Fibroblast of skin of right biceps (primary cell): ENCODE data around the gene CACNA1S.
A peak's percentile ranks its signal among the peaks of the same experiment; 100 is the strongest.

ENCODE experiments used
- DNase-seq: peaks from one replicate; pipeline ENCODE4 v3.0.0-alpha.2; 2013

CACNA1S gene

DNA sequence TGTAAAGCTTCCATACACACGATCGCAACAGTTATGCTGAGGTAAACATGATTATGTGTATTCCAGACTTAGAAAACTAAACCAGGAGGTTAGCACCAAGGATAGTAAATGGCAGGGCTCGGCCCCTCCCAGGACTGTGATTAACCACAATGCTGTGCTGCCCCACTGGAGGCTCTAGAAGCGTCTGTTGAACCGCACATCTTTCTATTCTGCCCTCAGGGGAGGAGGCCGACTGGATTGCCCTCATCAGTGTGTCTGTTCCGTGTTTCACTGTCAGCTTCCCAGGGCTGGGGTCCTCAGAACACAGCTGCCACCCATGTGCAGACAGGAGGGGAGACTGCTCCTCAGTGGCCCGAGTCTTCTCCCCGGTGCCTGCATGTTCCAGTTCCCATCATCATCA, 27.5 kb upstream of the CACNA1S start:
- no peak for DNase-seq

GRCh38 chr1:201139306-201139705, 27.1 kb upstream of the CACNA1S start:
- DNase-seq: no peak

DNA sequence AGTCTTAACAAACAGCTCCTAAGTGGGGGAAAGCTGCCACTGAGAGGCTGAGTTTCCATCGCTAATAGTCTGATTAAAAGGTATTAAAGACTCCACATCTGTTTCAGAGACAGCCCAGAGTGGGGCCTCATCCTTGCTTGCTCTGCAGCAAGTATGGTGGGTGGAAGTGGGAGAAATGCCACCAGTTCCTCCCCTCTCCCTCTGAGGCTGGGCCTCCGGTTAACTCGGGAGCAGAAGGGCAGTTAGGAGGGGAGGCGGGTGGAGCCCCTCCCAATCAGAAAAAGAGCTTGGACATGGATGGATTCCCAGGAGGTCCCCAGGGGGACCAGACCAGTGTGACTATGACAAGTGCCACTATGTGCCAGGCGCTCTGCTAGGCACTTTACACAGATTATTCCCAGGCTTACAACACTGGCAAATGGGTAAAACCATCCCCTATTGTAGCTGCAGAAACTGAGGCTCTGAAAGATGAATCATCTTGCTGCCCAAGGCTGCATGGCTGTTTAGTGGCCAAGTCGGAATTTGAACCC, 26.1 kb upstream of the CACNA1S start:
- no peak for DNase-seq

- DNase-seq: peak; percentile 90
These were observed 25.5 kb upstream of the CACNA1S start for GRCh38 chr1:201137579-201138310.

DNA sequence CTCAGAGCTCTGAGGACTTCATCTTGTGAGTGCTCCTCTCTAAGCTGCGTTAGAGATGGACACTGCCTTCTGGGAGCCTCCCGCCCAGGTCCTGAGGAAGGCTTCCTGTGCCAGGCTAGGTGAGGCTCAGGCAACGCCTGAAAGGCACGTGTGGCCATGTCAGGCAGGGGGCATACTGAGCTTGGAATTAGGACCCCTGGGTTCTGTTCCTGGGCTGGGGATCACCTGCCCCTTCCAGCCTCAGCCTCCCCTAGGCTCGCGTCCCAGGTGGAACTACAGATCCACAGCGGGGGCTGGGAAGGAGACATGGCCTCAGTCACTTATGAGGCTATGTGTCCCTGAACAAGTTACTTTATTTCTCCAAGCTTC, 24.8 kb upstream of the CACNA1S start:
- no peak for DNase-seq

- DNase-seq: no peak
These were observed 24.3 kb upstream of the CACNA1S start for GRCh38 chr1:201136355-201137023.

GRCh38 chr1:201134405-201134804, 22.2 kb upstream of the CACNA1S start:
- DNase-seq: no peak

GRCh38 chr1:201131398-201131797, 19.2 kb upstream of the CACNA1S start:
- no peak for DNase-seq

- DNase-seq: no peak
These were observed 16.7 kb upstream of the CACNA1S start for GRCh38 chr1:201128962-201129361.

GRCh38 chr1:201128476-201128875, 16.2 kb upstream of the CACNA1S start:
- no peak for DNase-seq

GRCh38 chr1:201127755-201128455, 15.7 kb upstream of the CACNA1S start:
- peak; percentile 81 for DNase-seq

GRCh38 chr1:201126832-201127754, 14.9 kb upstream of the CACNA1S start, which contains the start of gene ASCL5:
ASCL5 (minus strand) TSS chr1:201127184; CDS start chr1:201115372, 11,812 bp downstream.
- peak; percentile 35 for DNase-seq

DNA sequence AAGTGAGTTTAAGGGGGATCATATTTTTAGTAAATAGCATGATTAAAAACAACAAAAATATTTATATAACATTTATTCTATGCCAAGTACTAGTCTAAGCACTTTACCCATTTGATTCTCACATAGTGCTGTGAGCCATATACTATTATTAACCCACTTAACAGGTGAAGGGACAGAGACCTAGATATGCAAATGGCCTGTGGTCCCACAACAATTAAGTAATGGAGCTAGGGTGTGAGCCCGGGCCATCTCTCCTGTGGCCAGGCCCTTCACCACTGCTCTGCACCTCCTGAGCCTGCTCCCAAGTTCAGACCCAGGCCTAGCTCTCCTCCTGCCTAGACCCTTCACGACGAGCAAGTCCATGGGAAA, 14.2 kb upstream of the CACNA1S start:
- DNase-seq: no peak

GRCh38 chr1:201125800-201126199, 13.6 kb upstream of the CACNA1S start:
- DNase-seq: no peak

GRCh38 chr1:201125019-201125418, 12.8 kb upstream of the CACNA1S start:
- DNase-seq: no peak

- no peak for DNase-seq
These were observed 11.6 kb upstream of the CACNA1S start for GRCh38 chr1:201123866-201124265.

DNA sequence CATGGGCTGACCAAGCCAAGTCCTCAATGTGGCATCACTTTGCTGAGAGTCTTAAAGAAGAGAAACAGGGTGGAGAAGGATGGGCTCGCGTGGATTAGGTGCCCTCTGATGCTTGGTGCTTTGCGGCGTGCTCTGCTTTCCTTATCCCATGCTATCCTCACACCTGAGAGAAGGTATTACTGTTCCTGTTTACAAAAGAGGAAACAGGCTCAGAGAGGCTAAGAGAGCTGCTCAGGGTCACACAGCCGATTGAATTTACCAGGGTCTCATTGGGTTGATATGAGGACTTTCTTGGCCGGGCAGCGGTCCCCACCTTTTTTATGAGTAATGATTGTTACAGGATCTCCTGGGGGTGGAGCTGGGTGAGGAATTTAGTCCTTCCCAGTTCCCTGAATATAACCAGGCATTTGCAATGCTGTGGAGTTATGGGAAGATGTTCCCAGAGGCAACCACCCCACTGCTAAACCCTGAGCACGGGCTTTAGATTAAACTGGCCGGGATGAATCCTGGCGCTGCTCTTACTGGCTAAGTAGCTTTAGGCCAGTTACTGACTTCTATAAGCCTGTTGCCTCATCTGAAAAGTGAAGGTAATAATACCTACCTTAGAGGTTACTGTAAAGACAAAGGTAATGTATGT, 10.2 kb upstream of the CACNA1S start:
- no peak for DNase-seq

GRCh38 chr1:201119206-201120197, 7.3 kb upstream of the CACNA1S start:
- peak; percentile 34 for DNase-seq

GRCh38 chr1:201116091-201116490, 3.9 kb upstream of the CACNA1S start:
- DNase-seq: no peak

DNA sequence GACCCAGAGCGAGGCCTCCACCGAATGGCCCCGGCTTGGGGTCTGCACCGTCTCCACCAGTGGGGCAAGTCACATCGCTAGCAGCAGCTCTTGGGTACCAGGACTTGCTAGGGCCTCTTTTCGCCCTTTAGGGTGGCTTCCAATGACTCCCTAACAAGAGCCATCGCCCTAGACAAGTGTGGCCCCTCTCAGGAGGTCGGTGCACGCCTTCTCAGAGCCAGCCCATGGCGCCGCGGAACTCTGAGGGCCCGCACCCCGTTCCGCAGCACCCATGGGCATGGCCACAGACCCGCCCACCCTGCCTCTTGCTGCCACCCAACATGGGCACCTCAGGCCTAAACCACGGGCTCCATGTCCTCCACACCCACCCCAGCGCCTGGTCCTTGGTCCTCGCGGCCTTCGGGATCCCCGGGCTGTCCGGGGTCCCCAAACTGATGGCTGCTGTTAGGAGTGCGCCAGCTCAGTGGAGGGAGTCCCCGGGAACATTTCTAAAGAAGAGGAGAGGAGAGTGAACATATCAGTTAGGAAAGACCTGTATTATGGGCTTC, 3.2 kb upstream of the CACNA1S start:
- no peak for DNase-seq
